H1 (cell line): ENCODE measurements around the gene REELD1. TPM values are rescaled to one million over a fixed set of nuclear protein-coding genes. Genes with fewer than 3 reads are reported as not detected.

Experiments
- CTCF ChIA-PET: fragments of 300-600 bp; sonication (Branson Sonifier 250); formaldehyde crosslinking; loops from one replicate; lab custom pipeline; 2021; ENCODE audit not compliant: partially characterized antibody; lab: Charles Lee
- POLR2A ChIA-PET: fragments of 300-600 bp; sonication (Branson Sonifier 250); formaldehyde crosslinking; loops from one replicate; lab custom pipeline; 2021; ENCODE audit warnings: inconsistent platforms; ENCODE audit not compliant: partially characterized antibody; lab: Charles Lee
- DNase-seq, 2 experiments: peaks; one replicate each; pipeline versions ENCODE4 v3.0.0 to v3.0.0-alpha.2; 2010 to 2022; ENCODE audit warnings: low spot score in 2 of 2, low read depth in 1 of 2, mixed read lengths in 1 of 2
- FAIRE-seq: peaks from 2 replicates; lab custom pipeline; 2011; peaks lifted over from hg19 to GRCh38; lab: Jason Lieb, UNC
- H2AFZ ChIP-seq: 2 replicates; pipeline ENCODE4 v1.8.1; 2012; ENCODE audit warnings: low read length, inconsistent platforms
- H2AK5ac ChIP-seq: 2 replicates; pipeline ENCODE4 v1.6.1; 2013; ENCODE audit warnings: low read depth, low read length
- H2BK120ac ChIP-seq: replicated peaks from 2 replicates; pipeline ENCODE3; 2013; ENCODE audit warnings: low read depth, low read length, inconsistent platforms
- H2BK12ac ChIP-seq: 2 replicates; pipeline ENCODE4 v1.6.1; 2013; ENCODE audit warnings: low read depth, low read length
- H2BK15ac ChIP-seq: 2 replicates; pipeline ENCODE4 v1.6.1; 2013; ENCODE audit warnings: low read length
- H2BK20ac ChIP-seq: 2 replicates; pipeline ENCODE4 v1.6.1; 2013; ENCODE audit warnings: low read length
- H2BK5ac ChIP-seq: 2 replicates; pipeline ENCODE4 v1.6.1; 2013; ENCODE audit warnings: low read depth, low read length
- H3K14ac ChIP-seq: 2 replicates; pipeline ENCODE4 v1.6.1; 2013; ENCODE audit warnings: inconsistent platforms; ENCODE audit not compliant: insufficient read length
- H3K18ac ChIP-seq: 2 replicates; pipeline ENCODE4 v1.6.1; 2013; ENCODE audit warnings: low read length; ENCODE audit errors: extremely low read depth
- H3K23ac ChIP-seq: 2 replicates; pipeline ENCODE4 v1.6.1; 2013; ENCODE audit warnings: inconsistent platforms; ENCODE audit not compliant: insufficient read length
- H3K23me2 ChIP-seq: 2 replicates; pipeline ENCODE4 v1.6.1; 2013; ENCODE audit warnings: low read depth, low read length
- H3K27ac ChIP-seq: 2 replicates; pipeline ENCODE4 v1.6.1; 2011; ENCODE audit warnings: low read depth, low read length, inconsistent platforms
- H3K27me3 ChIP-seq, 4 experiments: replicated peaks in 1 of 4; 1 replicate in 1 of 4; 2 replicates in 3 of 4; pipeline versions ENCODE4 v1.6.1 to v1.8.1; 2011 to 2013; ENCODE audit warnings: low read length in 3 of 4, mild to moderate bottlenecking in 3 of 4, inconsistent platforms in 2 of 4, mixed read lengths in 2 of 4, moderate library complexity in 1 of 4; ENCODE audit not compliant: control insufficient read depth in 3 of 4, insufficient read depth in 3 of 4; ENCODE audit errors: extremely low read depth in 1 of 4
- H3K36me3 ChIP-seq, 4 experiments: 2 replicates each; pipeline versions ENCODE4 v1.6.1 to v1.8.1; 2011 to 2013; ENCODE audit warnings: mild to moderate bottlenecking in 4 of 4, low read length in 3 of 4, moderate library complexity in 2 of 4, control low read depth in 1 of 4, inconsistent platforms in 1 of 4; ENCODE audit not compliant: insufficient read depth in 4 of 4, control insufficient read depth in 2 of 4
- H3K4ac ChIP-seq: replicated peaks from 2 replicates; pipeline ENCODE3; 2013; ENCODE audit warnings: low read length, low read depth, mixed read lengths, inconsistent platforms; ENCODE audit not compliant: insufficient read length
- H3K4me1 ChIP-seq, 4 experiments: replicated peaks in 1 of 4; 1 replicate in 1 of 4; 2 replicates in 3 of 4; pipeline versions ENCODE4 v1.6.1 to v1.8.1; 2011 to 2013; ENCODE audit warnings: low read length in 3 of 4, inconsistent platforms in 2 of 4, mixed read lengths in 1 of 4; ENCODE audit not compliant: insufficient read depth in 4 of 4, control insufficient read depth in 3 of 4
- H3K4me2 ChIP-seq, 2 experiments: 2 replicates each; pipeline versions ENCODE4 v1.6.1 to v1.8.1; 2011 to 2013; ENCODE audit warnings: low read depth in 2 of 2, low read length in 2 of 2, control low read depth in 1 of 2, inconsistent platforms in 1 of 2, mild to moderate bottlenecking in 1 of 2; ENCODE audit not compliant: insufficient read depth in 1 of 2
- H3K4me3 ChIP-seq, 4 experiments: fragments of 200-600, 300-600 bp in 1 of 4; sonication (generic), shearing (Covaris generic), sonication (Bioruptor Twin) in 1 of 4; 2 replicates each; pipeline versions ENCODE4 v1.5.1 to v1.8.1; 2011 to 2016; ENCODE audit warnings: low read length in 4 of 4, low read depth in 3 of 4, control low read depth in 2 of 4, inconsistent platforms in 2 of 4, mild to moderate bottlenecking in 2 of 4, mixed read lengths in 1 of 4, moderate library complexity in 1 of 4; ENCODE audit not compliant: insufficient read depth in 2 of 4; ENCODE audit errors: extremely low read depth in 1 of 4
- H3K56ac ChIP-seq: replicated peaks from 2 replicates; pipeline ENCODE3; 2013; ENCODE audit warnings: low read depth, mild to moderate bottlenecking, mixed read lengths, low read length, inconsistent platforms; ENCODE audit not compliant: insufficient read length
- H3K79me1 ChIP-seq: 2 replicates; pipeline ENCODE4 v1.6.1; 2013; ENCODE audit warnings: low read depth, low read length, control low read depth
- H3K79me2 ChIP-seq, 2 experiments: 2 replicates each; pipeline versions ENCODE4 v1.6.1 to v1.8.1; 2012 to 2013; ENCODE audit warnings: low read length in 2 of 2, mild to moderate bottlenecking in 2 of 2, inconsistent platforms in 1 of 2; ENCODE audit not compliant: insufficient read depth in 2 of 2, control insufficient read depth in 1 of 2
- H3K9ac ChIP-seq, 4 experiments: replicated peaks in 1 of 4; 1 replicate in 1 of 4; 2 replicates in 3 of 4; pipeline versions ENCODE4 v1.6.1 to v1.8.1; 2011 to 2013; ENCODE audit warnings: low read depth in 3 of 4, low read length in 3 of 4, control low read depth in 2 of 4, mild to moderate bottlenecking in 2 of 4, moderate library complexity in 2 of 4, inconsistent platforms in 1 of 4; ENCODE audit errors: extremely low read depth in 1 of 4
- H3K9me3 ChIP-seq, 2 experiments: 2 replicates each; pipeline versions ENCODE4 v1.6.1 to v1.8.1; 2012 to 2013; ENCODE audit warnings: mild to moderate bottlenecking in 2 of 2, moderate library complexity in 2 of 2, control low read depth in 1 of 2, inconsistent platforms in 1 of 2, low read depth in 1 of 2, low read length in 1 of 2, mixed read lengths in 1 of 2; ENCODE audit not compliant: insufficient read depth in 2 of 2
- H4K20me1 ChIP-seq, 2 experiments: replicated peaks in 1 of 2; 2 replicates each; pipeline versions ENCODE3 to v1.8.1; 2011 to 2013; ENCODE audit warnings: inconsistent platforms in 2 of 2, low read length in 2 of 2, mild to moderate bottlenecking in 1 of 2; ENCODE audit not compliant: insufficient read depth in 2 of 2, control insufficient read depth in 1 of 2
- H4K5ac ChIP-seq: 2 replicates; pipeline ENCODE4 v1.6.1; 2013; ENCODE audit warnings: low read length, low read depth, mixed read lengths, inconsistent platforms; ENCODE audit not compliant: insufficient read length
- H4K8ac ChIP-seq: 2 replicates; pipeline ENCODE4 v1.8.0; 2013; ENCODE audit warnings: mild to moderate bottlenecking, moderate library complexity, low read length, inconsistent platforms; ENCODE audit not compliant: insufficient read depth; ENCODE audit errors: extremely low read depth
- H4K91ac ChIP-seq: replicated peaks from 2 replicates; pipeline ENCODE3; 2013; ENCODE audit warnings: low read length, mixed read lengths, inconsistent platforms; ENCODE audit not compliant: insufficient read length
- CEBPB ChIP-seq: IDR thresholded peaks from 2 replicates; pipeline ENCODE4 v1.6.1; 2012; ENCODE audit warnings: low read depth, low read length
- CHD2 ChIP-seq: IDR thresholded peaks from 2 replicates; pipeline ENCODE4 v1.6.1; 2012; ENCODE audit warnings: low read length, improper control_type of control experiment
- NANOG ChIP-seq: IDR thresholded peaks from 2 replicates; pipeline ENCODE4 v1.6.1; 2011; ENCODE audit warnings: low read length, low read depth, mild to moderate bottlenecking, inconsistent platforms; ENCODE audit not compliant: insufficient read depth, poor library complexity, severe bottlenecking
- PHF8 ChIP-seq: fragments of 200-600 bp; sonication (generic); conservative IDR thresholded peaks from 2 replicates; pipeline ENCODE4 v1.7.1; 2012; ENCODE audit warnings: low read depth, mild to moderate bottlenecking, inconsistent platforms, low read length, moderate library complexity
- WGBS, 2 experiments: shearing (Covaris generic) in 1 of 2; methylation state at CpG; one replicate each; pipeline versions ENCODE4 v1.1.6 to v1.1.7; 2013 to 2015; ENCODE audit warnings: low lambda C conversion rate in 2 of 2, mixed read lengths in 2 of 2, inconsistent platforms in 1 of 2, low coverage in 1 of 2, missing lambda C conversion rate in 1 of 2; ENCODE audit not compliant: insufficient replicate concordance in 2 of 2, insufficient coverage in 1 of 2, insufficient read length in 1 of 2; ENCODE audit errors: extremely low coverage in 1 of 2, missing lambda C conversion rate in 1 of 2; 5-methylcytosine and 5-hydroxymethylcytosine counted together
- polyA plus RNA-seq, 7 experiments: library from polyadenylated mRNA; depleted of rRNA in 3 of 7; stranded (reverse) in 5 of 7; unstranded in 2 of 7; fragments of >200 nt in 5 of 7; fragments of 200-250 nt in 2 of 7; gene quantifications; 1 replicate in 5 of 7; 2 replicates in 1 of 7; 4 replicates in 1 of 7; pipeline versions ENCODE4 v1.2.1 to v1.2.3, GENCODE V29; 2011 to 2013; ENCODE audit warnings: missing spikeins in 2 of 7, mixed read lengths in 2 of 7
- total RNA-seq: library from RNA; stranded (reverse); fragmentation: NEBNext Ultra II Directional; extraction: Animal tissue kit (Norgen Biotek cat#: 25700); gene quantifications from 2 replicates; pipeline ENCODE4 v1.2.1, GENCODE V29; 2021

Gene REELD1
- total and polyA plus RNA-seq, 2 of the 8 experiments (the other 6 are each of a cell fraction or from before 2014, with no cell fraction given), result 0.03 TPM; not detected in 1

DNA sequence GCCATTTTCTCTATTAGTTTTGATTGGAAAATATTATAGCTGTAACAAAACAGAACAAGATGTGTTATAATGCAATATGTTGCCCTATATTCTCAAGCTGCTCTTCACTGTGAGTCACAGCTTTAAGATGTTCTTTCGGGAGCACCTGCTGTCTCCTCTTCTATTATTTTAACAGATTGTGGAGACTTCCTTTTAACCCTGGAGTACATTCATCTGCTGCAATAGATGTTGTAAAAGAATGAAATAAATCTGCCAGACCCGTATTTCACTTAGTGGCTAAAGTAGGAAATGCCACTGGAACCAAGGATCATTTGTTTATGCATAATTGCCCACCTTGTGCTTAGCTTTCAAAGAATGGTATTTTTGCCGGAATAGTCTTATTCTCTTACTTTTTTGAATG, 27.7 kb upstream of the REELD1 start:
- no peak overlapping the region for H2BK120ac ChIP-seq
- H3K79me1 ChIP-seq, result no peaks in the 10 kb centered on the region
- H3K36me3 ChIP-seq, result peaks cover 10 to 55% (median 25%) of the 10 kb centered on the region in 4 experiments
- H4K91ac ChIP-seq, result no peak overlapping the region
- H4K20me1 ChIP-seq, result peaks cover 0 to 3% of the 10 kb centered on the region in 2 experiments
- H2BK15ac ChIP-seq, result no peak overlapping the region
- peaks cover 0 to 11% of the 10 kb centered on the region in 2 experiments; a peak in 2 of 4 replicates for H3K79me2 ChIP-seq
- H3K27ac ChIP-seq, result no peak overlapping the region
- no peak overlapping the region for H3K4me3 ChIP-seq
- H4K8ac ChIP-seq, result no peak overlapping the region
- no peak overlapping the region for H3K9ac ChIP-seq
- POLR2A ChIA-PET, result no interaction called here
- no peak overlapping the region for H3K4me2 ChIP-seq
- H3K4ac ChIP-seq, result no peak overlapping the region
- no peak overlapping the region for H4K5ac ChIP-seq
- H3K4me1 ChIP-seq, result no peaks in the 10 kb centered on the region
- H3K23ac ChIP-seq, result no peak overlapping the region
- no peak for FAIRE-seq
- H2AK5ac ChIP-seq, result no peak overlapping the region
- no peaks in the 10 kb centered on the region for H3K27me3 ChIP-seq
- no peak overlapping the region for H2BK12ac ChIP-seq
- no peaks in the 10 kb centered on the region for H3K9me3 ChIP-seq
- DNase-seq, result no peak
- no peak overlapping the region for H3K14ac ChIP-seq
- no peak overlapping the region for H2AFZ ChIP-seq
- CTCF ChIA-PET, result interaction anchor here (1.2 kb wide), 1 partner anchor 63 kb away, joined by 4 read pairs; no protein-coding TSS in a partner anchor
- H3K56ac ChIP-seq, result no peak overlapping the region
- H2BK5ac ChIP-seq, result no peak overlapping the region
- no peak overlapping the region for H3K18ac ChIP-seq
- H2BK20ac ChIP-seq, result no peak overlapping the region
- 91% methylated on average over 3 of the region's 3 CpGs; no CpG with 5 or more reads in 1 of the 2 experiments for WGBS, 2 experiments
- H3K23me2 ChIP-seq, result no peaks in the 10 kb centered on the region; the same call in 1 of the 2 replicates
- no peak for TF ChIP-seq CHD2
- no peak for TF ChIP-seq CEBPB
- no peak for TF ChIP-seq NANOG
- no peak for TF ChIP-seq PHF8
